ENCODE data around the gene LAMA5.
A peak's percentile ranks its signal among the peaks of the same experiment; 100 is the strongest.

Gene LAMA5

DNA sequence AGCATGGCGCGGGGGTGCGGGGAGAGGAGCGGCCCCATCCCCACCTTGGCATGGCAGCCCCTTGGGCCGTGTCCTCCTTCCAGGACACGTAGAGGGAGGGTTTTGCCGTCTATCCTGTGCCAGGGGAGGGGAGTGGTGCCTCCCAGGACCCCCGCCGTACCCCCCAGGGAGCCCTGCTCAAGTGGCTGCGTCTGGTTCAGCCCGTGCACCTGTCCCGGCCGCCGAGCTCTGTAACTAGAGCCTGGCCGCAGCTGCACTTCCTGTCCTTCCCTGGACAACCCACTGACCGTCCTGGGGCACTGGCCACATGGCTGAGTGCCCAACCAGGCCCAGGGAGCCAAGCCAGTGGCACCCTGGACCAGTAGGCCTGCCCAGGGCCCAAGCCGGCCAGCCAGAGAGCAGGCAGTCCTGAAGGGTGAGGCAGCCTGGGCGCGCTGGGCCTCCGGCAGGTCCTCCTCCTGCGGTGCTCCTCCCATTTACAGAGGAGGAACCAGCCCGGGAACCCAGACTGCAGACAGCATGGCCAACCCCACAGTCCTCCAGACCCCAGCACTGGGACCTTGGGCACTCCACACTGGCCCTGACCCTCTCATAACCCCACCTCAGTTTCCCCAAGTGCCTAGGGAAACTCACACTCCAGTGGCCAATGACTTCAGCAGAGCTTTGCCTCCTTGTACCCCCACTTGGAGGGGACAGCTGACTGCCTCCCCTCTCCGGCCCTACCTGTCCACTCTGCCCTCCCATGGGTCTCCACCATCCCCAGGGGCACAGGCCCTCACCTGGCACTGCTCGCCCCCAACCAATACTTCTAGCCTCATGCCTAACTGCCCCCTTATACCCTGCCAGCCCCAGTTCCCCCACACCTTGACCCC lies 8.7 kb downstream of the LAMA5 start:
- DNase-seq = peak; percentile 16

- peak; percentile 14 for DNase-seq
Observed at GRCh38 chr20:62357681-62358080, 9.4 kb downstream of the LAMA5 start.

- DNase-seq = peak; percentile 14
Observed at GRCh38 chr20:62357187-62357667, 9.9 kb downstream of the LAMA5 start.

DNA sequence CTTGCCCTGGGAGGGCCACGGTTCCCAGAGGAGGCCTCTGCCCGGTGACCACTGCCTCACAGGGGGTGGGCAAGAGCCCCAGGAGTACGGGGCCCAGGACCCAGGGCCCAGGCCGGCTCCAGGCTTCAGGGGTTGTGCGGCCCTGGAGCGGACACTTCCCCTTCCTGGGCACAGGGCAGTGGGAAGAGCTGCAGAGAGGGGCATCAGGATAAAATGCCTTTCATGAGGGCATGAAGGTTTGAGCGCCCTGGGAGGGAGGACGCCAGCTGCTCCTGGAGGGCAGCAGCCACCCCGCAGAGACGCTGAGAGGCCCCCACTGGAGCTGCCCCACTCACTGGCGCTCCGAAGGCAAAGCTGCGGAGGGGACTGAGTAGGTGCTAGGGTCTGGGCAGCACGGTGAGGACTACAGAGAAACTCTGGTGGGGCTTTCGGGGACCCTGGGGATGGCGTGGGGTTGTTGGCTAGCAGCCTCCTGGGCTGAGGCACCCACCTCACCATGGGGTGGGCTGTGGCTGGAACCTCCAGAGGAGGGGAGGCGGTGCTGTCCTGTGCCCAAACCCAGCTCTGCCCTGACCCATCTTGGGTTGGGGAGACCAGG lies 10.4 kb downstream of the LAMA5 start:
- DNase-seq = peak; percentile 32

GRCh38 chr20:62355878-62356588 lies 11.1 kb downstream of the LAMA5 start:
- peak; percentile 87 for DNase-seq

- DNase-seq = peak; percentile 59
Observed at GRCh38 chr20:62355516-62355877, 11.6 kb downstream of the LAMA5 start.

DNA sequence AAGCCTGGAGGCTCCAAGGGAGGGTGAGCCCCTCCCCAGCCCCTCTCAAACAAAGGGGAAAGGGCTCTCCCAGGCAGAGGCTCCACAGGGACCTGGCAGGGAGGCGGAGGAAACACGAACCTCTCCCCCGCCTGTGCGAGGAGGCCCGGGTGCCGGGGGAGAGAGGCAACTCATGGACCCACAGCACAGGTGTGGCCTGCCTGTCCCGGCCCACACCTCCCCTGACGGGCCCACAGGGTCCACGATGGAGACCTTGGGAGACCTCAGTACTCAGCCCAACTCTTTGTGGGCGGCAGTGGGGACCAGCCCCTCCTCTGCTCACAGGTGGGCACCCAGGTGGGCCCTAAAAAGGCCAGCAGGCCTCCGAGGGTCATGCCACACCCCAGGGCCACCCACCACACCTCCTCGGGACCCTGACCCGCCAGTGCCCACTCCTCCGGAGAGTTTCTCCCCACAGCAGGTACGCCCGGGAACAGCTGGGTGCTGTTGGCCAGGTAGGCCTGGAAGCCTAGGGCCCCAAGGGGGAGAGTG lies 12.2 kb downstream of the LAMA5 start:
- DNase-seq = peak; percentile 16

GRCh38 chr20:62354031-62354808 lies 12.9 kb downstream of the LAMA5 start:
- peak; percentile 2 for DNase-seq

GRCh38 chr20:62353289-62354030 lies 13.7 kb downstream of the LAMA5 start:
- no peak for DNase-seq

DNA sequence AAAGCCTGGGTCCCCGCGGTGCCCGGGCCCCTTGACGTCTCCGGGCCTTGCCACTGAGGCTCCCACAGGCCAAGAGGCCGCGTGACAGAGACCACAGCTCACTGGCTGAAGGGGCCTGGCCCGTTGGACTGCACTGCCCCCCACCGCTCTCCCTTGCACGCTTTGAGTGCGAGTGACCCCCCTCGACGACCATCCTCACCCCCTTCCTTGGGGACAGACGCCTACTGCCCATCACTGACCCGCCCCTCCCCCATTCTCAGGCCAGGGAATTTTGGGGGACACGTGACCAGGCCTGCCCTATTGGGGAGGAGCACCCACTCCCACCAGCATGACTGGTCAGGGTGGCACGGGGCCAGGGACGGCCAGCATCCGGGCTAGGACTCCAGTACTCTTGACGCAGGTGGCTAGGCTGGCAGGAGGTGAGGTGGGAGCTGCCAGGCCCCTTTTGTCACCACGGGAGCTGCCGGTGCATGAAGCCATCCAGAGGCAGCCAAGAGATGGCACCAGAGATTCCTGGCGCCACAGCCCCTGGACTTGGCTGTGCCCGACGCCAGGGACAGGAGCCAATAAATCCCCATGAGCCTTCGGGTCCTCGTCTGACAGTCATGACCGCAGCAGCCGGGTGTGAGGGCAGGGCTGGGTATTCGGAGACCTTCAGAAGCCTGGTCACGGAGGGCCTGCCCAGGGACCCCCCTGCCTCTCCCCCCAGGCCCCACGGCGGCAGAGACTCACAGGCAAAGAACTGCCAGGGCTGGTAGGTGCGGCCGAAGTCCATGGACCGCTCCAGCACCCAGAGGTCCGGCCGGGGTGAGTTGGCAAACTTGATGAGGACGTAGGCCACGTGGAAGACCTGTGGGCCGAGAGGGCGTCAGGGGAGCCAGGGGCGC lies 14.5 kb downstream of the LAMA5 start:
- DNase-seq = no peak

DNA sequence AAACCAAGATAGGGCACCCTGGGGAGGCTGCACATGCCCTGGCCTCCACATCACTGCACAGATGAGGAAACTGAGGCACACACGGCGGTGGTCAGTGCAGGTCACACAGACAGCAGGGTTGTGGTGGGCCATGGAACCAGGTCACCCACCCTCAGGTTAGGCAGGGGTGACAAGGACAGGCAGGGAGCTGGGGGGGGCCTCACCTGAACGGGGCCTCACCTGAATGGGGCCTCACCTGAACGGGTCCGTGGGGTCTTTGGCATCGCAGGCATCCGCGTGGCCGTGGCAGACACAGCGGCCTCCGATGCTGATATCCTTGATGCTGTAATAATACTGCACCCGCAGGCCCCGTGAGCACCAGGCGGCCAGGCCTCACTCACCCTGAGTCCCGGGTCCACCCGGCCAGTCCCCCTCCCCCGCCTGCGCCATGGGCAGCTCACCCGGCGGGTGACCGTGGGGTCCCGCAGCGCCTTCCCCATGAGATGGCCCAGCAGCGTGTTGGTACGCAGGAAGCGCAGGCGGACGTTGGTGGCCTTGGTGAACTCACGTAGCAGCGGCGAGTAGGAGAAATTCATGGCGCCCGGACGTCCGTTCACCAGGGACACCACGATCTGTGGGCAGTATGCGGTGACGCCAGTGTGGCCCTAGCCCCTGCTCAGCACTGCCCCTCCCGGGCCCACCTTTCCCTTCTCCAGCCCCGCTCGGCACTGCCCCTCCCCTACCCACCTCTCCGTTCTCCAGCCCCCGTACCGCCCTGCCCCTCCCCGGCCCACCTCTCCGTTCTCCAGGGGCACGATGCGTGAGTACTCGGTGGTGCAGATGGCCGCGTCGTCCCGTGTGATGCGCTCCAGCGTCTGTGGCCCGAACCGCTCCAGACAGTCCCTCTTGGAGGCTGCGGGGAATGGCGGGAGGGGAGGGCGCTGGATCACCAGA lies 15.4 kb downstream of the LAMA5 start:
- no peak for DNase-seq

GRCh38 chr20:62350629-62351422 lies 16.3 kb downstream of the LAMA5 start:
- peak; percentile 5 for DNase-seq

- DNase-seq = peak; percentile 42
Observed at GRCh38 chr20:62350098-62350628, 16.9 kb downstream of the LAMA5 start.

GRCh38 chr20:62349556-62350097 lies 17.5 kb downstream of the LAMA5 start:
- no peak for DNase-seq

DNA sequence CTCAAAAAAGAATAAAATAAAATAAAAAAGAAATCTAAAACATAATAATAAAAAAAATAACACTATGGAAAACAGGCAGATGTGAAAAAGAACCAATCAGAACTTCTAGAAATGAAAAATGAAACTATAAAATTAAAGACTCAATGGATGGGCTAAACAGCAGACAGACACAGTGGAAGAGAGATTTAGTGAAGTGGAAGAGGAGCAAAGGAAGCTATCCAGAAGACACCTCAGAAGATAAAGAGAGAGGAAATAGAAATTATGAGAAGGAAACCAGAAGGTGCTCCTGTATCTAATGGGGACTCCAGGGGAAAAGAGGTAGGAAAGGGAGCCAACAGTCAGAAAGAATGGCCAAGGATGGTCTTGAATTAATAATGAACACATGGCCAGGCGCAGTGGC lies 18.5 kb downstream of the LAMA5 start:
- DNase-seq = no peak

DNA sequence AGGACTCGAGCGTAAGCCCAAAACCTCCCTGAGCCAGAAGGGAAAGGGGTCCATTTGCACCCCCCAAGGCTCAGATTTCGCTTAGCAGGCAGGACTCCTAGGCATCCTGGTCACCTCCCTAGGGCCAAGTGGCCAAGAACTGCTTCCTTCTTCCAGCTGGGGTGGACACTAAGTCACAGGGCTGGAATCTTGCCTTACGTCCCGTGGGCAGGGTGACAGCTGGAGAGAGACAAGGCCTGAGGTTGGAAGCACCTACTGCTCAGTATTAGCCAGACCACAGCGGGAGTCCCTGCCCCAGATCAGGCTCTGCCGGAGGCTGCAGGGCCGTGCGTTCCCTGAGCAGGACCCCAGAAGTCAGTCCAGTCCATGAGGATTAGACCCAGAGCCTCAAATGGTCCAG lies 19.7 kb downstream of the LAMA5 start:
- DNase-seq = no peak

- no peak for DNase-seq
Observed at GRCh38 chr20:62347151-62347404, 20.0 kb downstream of the LAMA5 start.

DNA sequence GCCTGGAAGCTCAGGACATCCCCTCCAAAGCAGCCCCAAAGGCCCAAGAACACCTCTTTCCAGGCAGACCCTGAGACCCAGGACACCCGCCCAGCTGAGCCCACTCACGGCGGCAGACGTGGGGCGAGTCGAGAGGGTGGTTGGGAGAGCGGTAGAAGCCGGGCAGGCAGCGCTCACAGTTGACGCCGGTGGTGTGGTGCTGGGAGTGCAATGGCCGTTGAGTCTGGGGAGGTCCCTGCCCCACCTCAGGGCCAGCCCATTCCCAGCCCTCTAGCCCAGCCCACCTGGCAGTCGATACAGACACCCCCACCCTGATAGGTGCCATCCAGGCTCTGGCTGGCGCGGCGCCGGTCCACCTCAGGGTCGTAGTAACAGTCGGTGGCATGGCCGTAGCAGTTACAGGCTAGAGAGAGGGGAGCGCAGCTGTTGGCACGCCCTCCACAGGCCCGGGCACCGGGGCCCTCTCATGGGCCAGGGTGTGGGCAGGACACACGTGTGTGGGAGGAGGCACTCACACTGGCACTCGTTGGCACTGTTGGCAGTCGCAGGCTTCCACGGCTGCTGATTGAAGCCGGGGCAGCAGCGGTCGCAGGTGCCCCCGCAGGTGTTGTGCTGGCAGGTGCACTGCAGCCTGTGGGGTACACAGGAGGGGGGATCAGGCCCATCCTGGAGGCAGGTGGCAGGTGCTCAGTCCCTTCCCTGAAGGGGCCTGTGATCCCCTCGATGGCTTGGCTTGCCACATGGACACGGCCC lies 20.5 kb downstream of the LAMA5 start:
- no peak for DNase-seq

Measured in eye (tissue), 1 donor.